Measurements from ENCODE around the gene SMARCD2. TPM values are rescaled to one million over a fixed set of nuclear protein-coding genes. Genes with fewer than 3 reads are reported as not detected.
A peak's percentile ranks its signal among the peaks of the same experiment; 100 is the strongest.
"Not testable (repeated sequence)": the region's sequence is repeated elsewhere in the genome, so short reads cannot be mapped to it uniquely, and the experiment has no call there.

The SMARCD2 gene
- total RNA-seq: 100 to 1,000 TPM; 102 to 136 TPM

DNA sequence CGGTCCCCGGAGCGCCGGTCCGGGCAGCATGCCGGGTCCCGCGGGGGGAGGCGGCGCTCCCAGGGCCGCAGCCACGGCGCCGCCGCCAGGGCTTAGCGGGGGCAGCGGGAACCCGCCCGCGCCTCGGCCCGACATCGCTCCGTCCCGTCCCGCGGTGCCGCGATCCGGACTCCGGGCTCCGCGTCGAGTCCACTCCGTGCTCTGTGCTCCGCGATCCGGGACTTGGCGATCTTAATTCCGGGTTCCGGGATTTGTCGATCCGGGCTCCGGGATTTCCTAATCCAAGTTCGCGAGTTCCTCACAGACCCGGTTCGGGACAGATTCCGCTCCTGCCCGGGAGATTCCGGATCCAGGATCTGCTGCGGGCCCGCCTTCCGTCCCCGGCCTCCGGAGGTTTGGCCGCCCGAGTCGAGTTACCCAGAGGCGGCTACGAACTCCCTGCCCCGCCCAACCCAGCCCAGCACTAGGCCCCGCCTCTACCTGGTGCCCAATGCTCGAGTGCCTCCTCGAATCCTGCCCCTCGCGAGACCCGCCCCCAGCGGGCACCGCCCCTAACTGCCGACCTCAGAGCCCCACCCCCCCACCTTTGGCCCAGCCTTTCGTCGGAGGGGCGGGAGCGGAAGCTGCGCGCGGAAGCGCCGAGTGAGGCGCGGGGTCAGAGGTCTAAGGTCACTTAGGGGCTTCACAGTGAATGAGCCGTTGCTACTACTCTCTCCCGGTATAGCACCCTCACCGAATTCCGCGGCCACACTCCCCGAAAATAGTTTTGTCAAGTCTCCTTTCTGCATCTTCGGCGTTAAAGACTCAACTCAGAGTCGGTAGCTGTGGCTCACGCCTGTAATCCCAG lies at the start of gene SMARCD2:
Gene SMARCD2 (minus strand): TSS at position 146 of the 847 bp plus-strand sequence. CDS start 11 bp downstream, at position 135.
- peaks cover under 1% of the 10 kb centered on the region for H3K36me3 Mint-ChIP-seq
- ATAC-seq (peak; percentile 97 to 98), DNase-seq (ENCODE audit: low spot score) (peak; percentile 98)
- no peaks in the 10 kb centered on the region for H3K27me3 Mint-ChIP-seq
- peak within 1 kb of the TSS; percentile 87 to 96 for H3K27ac Mint-ChIP-seq
- no peaks in the 10 kb centered on the region for H3K9me3 Mint-ChIP-seq
- H3K4me3 Mint-ChIP-seq: peak within 1 kb of the TSS; percentile 96
- H3K4me1 Mint-ChIP-seq (ENCODE audit: low read depth in 2 of 2): peaks cover 27 to 30% of the 10 kb centered on the region in 2 donors

GRCh38 chr17:63889026-63889848 lies 46.8 kb upstream of the SMARCD2 start:
- not testable (repeated sequence) for H3K9me3 Mint-ChIP-seq; H3K27me3 Mint-ChIP-seq; H3K27ac Mint-ChIP-seq; H3K4me1 Mint-ChIP-seq (ENCODE audit: low read depth in 2 of 2); DNase-seq (ENCODE audit: low spot score); H3K4me3 Mint-ChIP-seq; ATAC-seq; H3K36me3 Mint-ChIP-seq

- H3K27me3 Mint-ChIP-seq; H3K36me3 Mint-ChIP-seq; H3K4me1 Mint-ChIP-seq (ENCODE audit: low read depth in 2 of 2); H3K27ac Mint-ChIP-seq; H3K9me3 Mint-ChIP-seq; H3K4me3 Mint-ChIP-seq; ATAC-seq; DNase-seq (ENCODE audit: low spot score): not testable (repeated sequence)
Observed at GRCh38 chr17:63885119-63885518, 42.6 kb upstream of the SMARCD2 start.

DNA sequence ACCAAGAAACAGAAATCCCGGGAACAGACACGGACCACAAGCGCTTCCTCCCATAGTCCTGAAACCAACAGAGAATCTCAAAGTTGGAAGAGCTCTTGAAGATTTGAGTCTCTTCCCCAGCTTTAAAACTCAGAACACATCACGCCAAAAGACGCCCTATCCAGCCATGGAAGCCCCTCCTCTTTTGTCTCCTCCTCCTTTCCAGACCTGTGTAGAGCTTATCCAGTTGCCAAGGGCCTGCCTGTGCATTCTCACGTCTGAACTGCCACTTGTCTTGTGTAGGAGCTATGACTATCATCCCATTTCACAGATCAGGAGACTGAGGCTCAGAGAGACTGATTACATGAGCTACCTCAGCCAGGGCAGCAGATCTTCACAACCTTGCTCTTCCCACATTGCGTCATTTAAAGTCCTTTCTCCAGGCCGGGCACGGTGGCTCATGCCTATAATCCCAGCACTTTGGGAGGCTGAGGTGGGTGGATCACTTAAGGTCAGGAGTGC lies 40.2 kb upstream of the SMARCD2 start:
- not testable (repeated sequence) for ATAC-seq; H3K4me3 Mint-ChIP-seq; H3K27ac Mint-ChIP-seq; H3K9me3 Mint-ChIP-seq; H3K36me3 Mint-ChIP-seq; H3K4me1 Mint-ChIP-seq (ENCODE audit: low read depth in 2 of 2); H3K27me3 Mint-ChIP-seq; DNase-seq (ENCODE audit: low spot score)

GRCh38 chr17:63881935-63882601 lies 39.6 kb upstream of the SMARCD2 start, which contains the start of gene GH2:
Gene GH2, minus strand, starts transcription at chr17:63881944. Its CDS starts 143 bp downstream, at chr17:63881801.
- DNase-seq (ENCODE audit: low spot score) (no peak), ATAC-seq (peak; percentile 70 to 79)
- no peaks in the 10 kb centered on the region for H3K36me3 Mint-ChIP-seq
- H3K27me3 Mint-ChIP-seq: peaks cover 0 to 3% of the 10 kb centered on the region in 2 donors
- peaks cover 0 to 2% of the 10 kb centered on the region in 2 donors for H3K4me1 Mint-ChIP-seq (ENCODE audit: low read depth in 2 of 2)
- H3K27ac Mint-ChIP-seq: no peak within 1 kb of the TSS
- H3K4me3 Mint-ChIP-seq: no peak within 1 kb of the TSS
- H3K9me3 Mint-ChIP-seq: no peaks in the 10 kb centered on the region

GRCh38 chr17:63881337-63881736 lies 38.9 kb upstream of the SMARCD2 start:
- H3K4me1 Mint-ChIP-seq (ENCODE audit: low read depth in 2 of 2): not testable (repeated sequence)

DNA sequence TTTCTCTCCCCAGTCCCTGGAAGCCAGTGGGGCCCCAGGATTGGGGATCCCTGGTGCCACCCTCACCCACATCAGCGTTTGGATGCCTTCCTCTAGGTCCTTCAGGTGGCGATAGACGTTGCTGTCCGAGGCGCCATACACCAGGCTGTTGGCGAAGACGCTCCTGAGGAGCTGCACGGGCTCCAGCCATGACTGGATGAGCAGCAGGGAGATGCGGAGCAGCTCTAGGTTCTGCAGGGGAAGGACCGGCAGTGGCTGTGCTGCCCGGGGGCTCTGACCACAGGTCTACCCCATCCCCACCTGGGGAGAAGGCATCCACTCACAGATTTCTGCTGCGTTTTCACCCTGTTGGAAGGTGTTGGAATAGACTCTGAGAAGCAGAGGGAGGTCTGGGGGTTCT lies 38.2 kb upstream of the SMARCD2 start:
- Mint-ChIP-seq H3K36me3 (no peaks in the 10 kb centered on the region), H3K27ac (no peak overlapping the region), H3K27me3 (peaks cover 0 to 3% of the 10 kb centered on the region in 2 donors), H3K4me1 (ENCODE audit: low read depth in 2 of 2) (peaks cover 0 to 2% of the 10 kb centered on the region in 2 donors), H3K4me3 (no peak overlapping the region), H3K9me3 (no peaks in the 10 kb centered on the region)
- no peak for DNase-seq (ENCODE audit: low spot score)
- no peak for ATAC-seq

More at GRCh38 chr17:63881337-63881736, 38.9 kb upstream of the SMARCD2 start:
- H3K27me3 Mint-ChIP-seq; H3K36me3 Mint-ChIP-seq; H3K4me3 Mint-ChIP-seq; H3K27ac Mint-ChIP-seq; DNase-seq (ENCODE audit: low spot score); H3K9me3 Mint-ChIP-seq; ATAC-seq: not testable (repeated sequence)

- DNase-seq (ENCODE audit: low spot score); H3K9me3 Mint-ChIP-seq; H3K36me3 Mint-ChIP-seq; ATAC-seq; H3K27me3 Mint-ChIP-seq; H3K27ac Mint-ChIP-seq; H3K4me3 Mint-ChIP-seq; H3K4me1 Mint-ChIP-seq (ENCODE audit: low read depth in 2 of 2): not testable (repeated sequence)
Observed at GRCh38 chr17:63878413-63878812, 35.9 kb upstream of the SMARCD2 start.

DNA sequence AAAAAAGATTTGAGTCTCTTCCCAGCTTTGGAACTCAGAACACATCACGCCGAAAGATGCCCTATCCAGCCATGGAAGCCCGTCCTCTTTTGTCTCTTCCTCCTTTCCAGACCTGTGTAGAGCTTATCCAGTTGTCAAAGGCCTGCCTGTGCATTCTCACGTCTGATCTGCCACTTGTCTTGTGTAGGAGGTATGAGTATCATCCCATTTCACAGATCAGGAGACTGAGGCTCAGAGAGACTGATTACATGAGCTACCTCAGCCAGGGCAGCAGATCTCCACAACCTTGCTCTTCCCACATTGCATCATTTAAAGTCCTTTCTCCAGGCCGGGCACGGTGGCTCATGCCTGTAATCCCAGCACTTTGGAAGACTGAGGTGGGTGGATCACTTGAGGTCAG lies 32.2 kb upstream of the SMARCD2 start:
- H3K27me3 Mint-ChIP-seq; H3K4me3 Mint-ChIP-seq; DNase-seq (ENCODE audit: low spot score); H3K9me3 Mint-ChIP-seq; H3K36me3 Mint-ChIP-seq; H3K4me1 Mint-ChIP-seq (ENCODE audit: low read depth in 2 of 2); ATAC-seq; H3K27ac Mint-ChIP-seq: not testable (repeated sequence)

DNA sequence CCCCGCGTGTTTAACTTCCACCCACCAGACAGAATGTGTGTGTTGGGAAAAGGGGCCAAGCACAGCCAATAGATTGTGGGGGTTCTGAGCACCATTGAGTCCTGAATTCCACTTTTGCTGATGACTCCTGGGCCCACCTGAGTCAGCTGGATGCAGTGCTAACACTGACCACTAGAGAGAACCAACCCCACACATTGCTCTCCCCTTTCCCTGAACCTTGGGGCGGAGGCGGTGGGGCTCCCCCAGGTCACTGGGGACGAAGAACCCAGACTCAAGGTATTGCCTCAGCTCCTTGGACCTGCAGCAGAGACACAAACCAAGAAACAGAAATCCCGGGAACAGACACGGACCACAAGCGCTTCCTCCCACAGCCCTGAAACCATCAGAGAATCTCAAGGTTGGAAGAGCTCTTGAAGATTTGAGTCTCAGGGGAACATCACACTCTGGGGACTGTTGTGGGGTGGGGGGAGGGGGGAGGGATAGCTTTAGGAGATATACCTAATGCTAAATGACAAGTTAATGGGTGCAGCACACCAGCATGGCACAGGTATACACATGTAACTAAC lies 31.7 kb upstream of the SMARCD2 start:
- H3K4me1 Mint-ChIP-seq (ENCODE audit: low read depth in 2 of 2); ATAC-seq; H3K36me3 Mint-ChIP-seq: not testable (repeated sequence)

DNA sequence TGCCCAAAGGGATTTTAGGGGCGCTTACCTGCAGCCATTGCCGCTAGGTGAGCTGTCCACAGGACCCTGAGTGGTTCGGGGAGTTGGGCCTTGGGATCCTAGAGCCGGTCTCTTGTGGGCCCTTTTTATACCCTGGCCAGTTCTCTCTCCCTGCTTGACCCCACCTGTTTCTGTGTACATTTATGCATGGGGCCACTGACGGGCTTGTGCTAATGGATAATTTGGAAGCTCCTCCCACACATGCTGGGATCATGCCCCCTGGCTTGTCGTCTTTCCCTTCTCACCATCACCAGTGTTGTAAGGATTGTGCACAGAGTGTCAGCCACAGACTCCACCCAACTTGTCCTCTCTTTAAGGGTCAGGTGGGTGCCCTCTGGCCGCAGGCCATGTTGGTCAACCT lies 31.1 kb upstream of the SMARCD2 start, which contains the start of gene CSH2:
Gene CSH2 (minus strand): TSS at position 101 of the 400 bp plus-strand sequence. CDS start 63 bp downstream, at position 38.
- H3K4me1 Mint-ChIP-seq (ENCODE audit: low read depth in 2 of 2); H3K27ac Mint-ChIP-seq; H3K9me3 Mint-ChIP-seq: not testable (repeated sequence)

More for the DNA sequence above, 31.7 kb upstream of the SMARCD2 start:
- H3K27ac Mint-ChIP-seq; H3K9me3 Mint-ChIP-seq; DNase-seq (ENCODE audit: low spot score); H3K4me3 Mint-ChIP-seq; H3K27me3 Mint-ChIP-seq: not testable (repeated sequence)

DNA sequence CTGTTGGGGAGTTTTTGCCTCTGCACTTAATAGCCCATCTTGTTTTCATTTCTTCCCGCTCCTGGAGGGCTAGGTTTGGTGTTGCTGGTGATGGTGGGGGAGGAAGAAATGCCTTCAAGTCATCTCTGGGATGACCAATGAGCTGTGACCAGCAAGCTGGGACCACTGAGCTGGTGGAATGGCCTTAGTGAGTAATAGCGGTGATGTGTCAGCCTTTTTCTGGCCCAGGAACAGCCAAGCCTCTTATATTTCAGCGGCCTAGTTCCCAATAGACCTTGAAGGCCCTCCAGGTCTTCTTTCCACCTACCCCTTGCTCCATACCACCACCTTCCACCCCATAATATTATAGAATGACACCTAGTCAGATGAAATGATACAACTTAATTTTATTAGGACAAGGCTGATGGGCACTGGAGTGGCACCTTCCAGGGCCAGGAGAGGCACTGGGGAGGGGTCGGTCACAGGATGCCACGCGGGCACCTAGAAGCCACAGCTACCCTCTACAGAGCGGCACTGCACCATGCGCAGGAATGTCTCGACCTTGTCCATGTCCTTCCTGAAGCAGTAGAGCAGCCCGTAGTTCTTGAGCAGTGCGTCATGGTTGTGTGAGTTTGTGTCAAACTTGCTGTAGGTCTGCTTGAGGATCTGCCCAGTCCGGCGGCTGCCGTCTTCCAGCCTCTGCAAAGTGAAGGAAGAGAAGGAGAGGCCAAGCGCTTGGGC lies 29.3 kb upstream of the SMARCD2 start:
- H3K27me3 Mint-ChIP-seq; H3K36me3 Mint-ChIP-seq; H3K4me1 Mint-ChIP-seq (ENCODE audit: low read depth in 2 of 2); ATAC-seq; DNase-seq (ENCODE audit: low spot score); H3K4me3 Mint-ChIP-seq; H3K9me3 Mint-ChIP-seq; H3K27ac Mint-ChIP-seq: not testable (repeated sequence)

More for the DNA sequence above, 31.1 kb upstream of the SMARCD2 start, which contains the start of gene CSH2:
- DNase-seq (ENCODE audit: low spot score); ATAC-seq; H3K36me3 Mint-ChIP-seq; H3K4me3 Mint-ChIP-seq; H3K27me3 Mint-ChIP-seq: not testable (repeated sequence)
